Right ventricle myocardium inferior (tissue), 1 donor: ENCODE data around the gene SOCS1. TPM values are rescaled to one million over a fixed set of nuclear protein-coding genes. Genes with fewer than 3 reads are reported as not detected.
"Not testable (repeated sequence)": the region's sequence is repeated elsewhere in the genome, so short reads cannot be mapped to it uniquely, and the experiment has no call there.

Experiments used
- ATAC-seq: fragments of 200-7000 bp; cut with Tn5 transposase; one replicate; pipeline ENCODE4 v1.9.1; 2020; ENCODE audit warnings: mild to moderate bottlenecking, moderate library complexity
- DNase-seq: peaks from one replicate; pipeline ENCODE4 v3.0.0; 2021; ENCODE audit errors: missing footprints
- intact Hi-C: fragments of 100-400 bp; cut with DNase I; formaldehyde crosslinking; loops from one replicate; pipeline ENCODE4 v1.11.0; 2022
- total RNA-seq: library from RNA; stranded (reverse); fragmentation: NEBNext Ultra II Directional; extraction: Animal tissue kit (Norgen Biotek cat#: 25700); gene quantifications from one replicate; pipeline ENCODE4 v1.2.1, GENCODE V29; 2021
- donor health status: DM: no; HTN: yes; CAD: no; lungs with severe emphysema.

The SOCS1 gene
- total RNA-seq, 1 donor from 2014 or later, result 6.0 TPM

DNA sequence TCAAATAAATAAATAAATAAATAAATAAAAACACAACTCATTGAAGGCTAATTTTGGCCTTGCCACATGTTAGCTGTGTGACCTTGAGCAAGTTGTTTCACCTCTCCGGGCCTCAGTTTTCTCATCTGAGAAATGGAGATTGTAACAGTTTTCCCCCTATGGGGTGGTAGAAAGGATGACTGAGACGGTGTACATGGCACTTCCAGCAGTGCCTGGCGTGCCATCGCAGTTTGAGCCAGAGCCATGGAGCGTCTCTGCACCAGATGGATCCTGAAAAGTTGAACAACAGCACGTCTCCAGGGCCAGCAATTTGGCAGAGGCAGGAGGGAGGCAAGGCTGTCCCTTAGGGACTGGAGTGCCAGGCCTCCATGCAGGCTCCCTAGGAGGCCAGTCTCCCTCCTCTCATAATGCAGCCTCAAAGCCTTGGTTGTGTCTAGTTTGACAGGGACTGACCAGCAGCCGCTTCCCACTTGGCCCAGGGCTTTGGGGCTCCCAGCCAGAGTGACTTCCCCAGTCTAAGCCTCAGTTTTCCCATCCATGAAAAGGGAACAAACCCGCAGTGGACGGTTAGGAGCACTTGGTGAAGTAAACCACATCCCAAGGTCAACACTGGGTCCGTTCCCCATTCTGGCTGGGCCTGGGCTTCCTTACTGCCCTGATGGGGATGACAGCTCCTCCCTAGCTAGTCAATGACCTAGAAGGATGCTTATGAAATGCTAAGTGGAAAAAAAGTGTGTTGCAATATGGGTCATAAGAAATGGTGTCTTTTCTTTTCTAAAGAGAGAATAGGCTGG lies 19.3 kb downstream of the SOCS1 start:
- DNase-seq, result no peak
- no peak for ATAC-seq
- intact Hi-C loops, result no loop called here

GRCh38 chr16:11235703-11235991 lies 20.4 kb downstream of the SOCS1 start:
- ATAC-seq, result no peak
- intact Hi-C loops, result no loop called here
- no peak for DNase-seq

DNA sequence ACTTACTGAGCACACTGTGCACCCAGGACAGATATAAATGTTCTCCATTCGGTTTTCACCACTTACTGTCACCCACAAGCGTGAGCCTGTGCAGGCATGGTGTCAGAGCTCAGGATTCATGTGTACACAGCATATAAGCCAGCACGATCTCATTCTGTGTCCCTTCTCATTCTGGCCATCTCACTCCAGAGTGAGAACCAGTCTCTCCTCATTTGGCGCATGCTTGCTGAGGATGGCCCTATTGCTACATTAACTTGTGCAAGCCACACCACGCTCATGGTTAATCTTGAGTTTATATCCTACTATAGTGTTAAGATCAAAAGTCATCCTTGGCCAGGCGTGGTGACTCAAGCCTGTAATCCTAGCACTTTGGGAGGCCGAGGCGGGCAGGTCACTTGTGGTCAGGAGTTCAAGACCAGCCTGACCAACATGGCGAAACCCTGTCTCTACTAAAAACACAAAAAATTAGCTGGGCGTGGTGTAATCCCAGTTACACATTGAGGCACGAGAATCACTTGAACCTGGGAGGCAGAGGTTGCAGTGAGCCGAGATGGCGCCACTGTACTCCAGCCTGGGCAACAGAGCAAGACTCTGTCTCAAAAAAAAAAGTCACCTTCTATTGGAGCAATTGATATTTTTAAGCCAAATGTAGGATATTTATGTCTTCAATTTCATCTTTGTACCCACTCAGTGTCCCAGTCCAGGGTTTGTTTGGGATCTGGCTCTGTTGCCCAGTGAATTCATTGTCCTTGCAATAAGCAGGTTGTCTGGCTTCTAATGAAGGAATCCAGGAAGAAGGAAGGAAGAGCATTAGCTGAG lies 20.9 kb downstream of the SOCS1 start:
- ATAC-seq, result peak; percentile 45
- DNase-seq, result no peak
- intact Hi-C loops, result no loop called here

- ATAC-seq (no peak), DNase-seq (no peak)
- intact Hi-C loops, result no loop called here
These were observed 22.2 kb downstream of the SOCS1 start for GRCh38 chr16:11233727-11234376.

DNA sequence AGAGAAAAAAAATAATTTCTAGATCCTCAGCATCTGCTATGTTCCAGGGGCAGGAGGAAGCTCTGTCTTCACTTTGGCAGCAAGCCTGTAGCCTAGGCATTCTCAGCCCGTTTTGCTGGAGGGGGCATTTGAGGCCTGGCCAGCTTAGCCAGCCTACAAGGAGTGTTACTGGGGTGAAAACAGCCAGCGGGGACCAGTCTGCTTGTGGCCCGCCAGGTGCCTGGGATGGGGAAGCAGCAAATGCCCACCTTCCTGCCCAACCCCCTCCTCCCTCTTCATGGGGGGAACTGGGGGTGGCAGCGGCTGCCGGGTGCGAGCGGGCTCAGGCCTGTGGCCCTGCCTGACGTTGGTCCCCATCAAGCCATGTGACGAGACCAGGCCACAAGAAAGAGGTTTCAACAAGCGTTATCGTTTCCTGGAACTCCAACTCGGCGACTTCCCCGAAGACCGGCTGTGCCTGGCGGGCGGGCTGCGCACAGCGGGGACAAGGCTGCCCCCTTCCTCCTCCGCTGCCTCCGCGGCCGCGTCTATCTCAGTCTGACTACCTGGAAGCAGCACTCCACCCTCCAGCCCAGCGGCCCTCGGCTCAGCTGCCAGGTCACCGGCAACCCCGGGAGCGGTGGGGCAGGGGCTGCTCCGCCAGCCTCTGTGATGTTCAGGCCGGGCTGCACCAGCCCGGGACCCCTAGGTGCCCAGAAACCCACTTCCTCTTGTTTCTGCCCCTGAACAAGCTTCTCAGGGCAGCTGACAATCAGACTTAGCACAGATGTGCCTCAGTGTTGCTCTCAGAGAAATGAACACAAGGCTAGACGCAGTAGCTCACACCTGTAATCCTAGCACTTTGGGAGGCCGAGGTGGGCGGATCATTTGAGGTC lies 22.9 kb downstream of the SOCS1 start:
- peak; percentile 76 for DNase-seq
- intact Hi-C loops, result no loop called here
- peak; percentile 53 for ATAC-seq

DNA sequence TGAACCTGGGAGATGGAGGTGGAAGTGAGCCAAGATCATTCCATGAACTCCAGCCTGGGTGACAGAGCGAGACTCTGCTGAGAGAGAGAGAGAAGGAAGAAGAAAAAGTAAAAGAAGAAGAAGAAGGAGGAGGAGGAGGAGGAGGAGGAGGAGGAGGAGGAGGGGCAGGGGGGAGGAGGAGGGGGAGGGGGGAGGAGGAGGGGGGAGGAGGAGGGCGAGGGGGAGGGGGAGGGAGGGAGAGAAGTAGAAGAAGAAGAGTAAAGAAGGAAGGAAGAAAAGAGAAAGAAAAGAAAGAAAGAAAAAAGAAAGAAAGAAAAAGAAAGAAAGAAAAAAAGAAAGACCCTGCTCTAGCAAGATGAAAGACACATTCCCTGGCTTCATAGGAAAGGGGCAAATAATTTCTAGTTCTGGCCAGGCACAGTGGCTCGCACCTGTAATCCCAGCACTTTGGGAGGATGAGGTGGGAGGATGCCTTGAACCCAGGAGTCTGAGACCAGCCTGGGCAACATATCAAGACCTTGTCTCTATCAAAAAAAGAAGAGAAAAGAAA lies 23.6 kb downstream of the SOCS1 start:
- intact Hi-C loops, result no loop called here
- ATAC-seq (no peak), DNase-seq (no peak)

- no peak for DNase-seq
- intact Hi-C loops, result no loop called here
- ATAC-seq, result no peak
These were observed 24.5 kb downstream of the SOCS1 start for GRCh38 chr16:11231367-11231970.

DNA sequence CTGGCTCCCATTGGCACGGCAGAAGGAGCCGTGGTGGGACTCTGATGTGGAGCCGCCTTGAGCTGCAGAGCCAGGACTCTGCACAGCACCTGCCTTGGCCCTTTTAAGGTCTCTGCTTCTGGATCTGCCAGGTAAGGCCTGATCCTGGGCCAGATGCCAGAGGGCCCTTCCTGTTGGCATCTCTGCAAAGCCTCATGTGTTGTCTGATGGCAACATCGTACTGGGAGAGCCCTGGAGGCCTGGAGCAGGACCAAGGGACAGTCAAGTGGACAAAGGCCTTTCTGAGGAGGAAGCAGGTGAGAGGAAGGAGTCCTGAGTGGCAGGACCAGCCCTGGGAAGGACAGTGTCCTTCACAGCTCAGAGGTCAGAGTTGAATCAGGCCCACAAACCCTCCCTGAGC lies 26.1 kb downstream of the SOCS1 start:
- no peak for DNase-seq
- ATAC-seq, result no peak
- intact Hi-C loops, result no loop called here

DNA sequence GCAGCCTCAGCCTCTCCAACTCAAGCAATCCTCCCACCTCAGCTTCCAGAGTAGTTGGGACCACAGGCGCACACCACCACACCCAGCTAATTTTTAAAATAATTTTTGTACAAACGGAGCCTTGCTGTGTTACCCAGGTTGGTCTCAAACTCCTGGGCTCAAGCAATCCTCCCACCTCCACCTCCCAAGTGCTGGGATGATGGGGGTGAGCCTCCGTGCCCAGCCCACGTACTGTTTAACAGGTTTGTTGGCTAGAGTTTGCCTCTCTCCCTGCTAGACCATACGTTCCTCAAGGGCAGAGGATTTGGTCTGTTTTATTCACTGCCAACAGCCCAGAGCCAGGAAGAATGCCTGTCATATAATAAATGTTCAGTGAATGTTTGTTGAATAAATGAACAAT lies 26.6 kb downstream of the SOCS1 start:
- intact Hi-C loops, result no loop called here
- no peak for DNase-seq
- ATAC-seq, result no peak

DNA sequence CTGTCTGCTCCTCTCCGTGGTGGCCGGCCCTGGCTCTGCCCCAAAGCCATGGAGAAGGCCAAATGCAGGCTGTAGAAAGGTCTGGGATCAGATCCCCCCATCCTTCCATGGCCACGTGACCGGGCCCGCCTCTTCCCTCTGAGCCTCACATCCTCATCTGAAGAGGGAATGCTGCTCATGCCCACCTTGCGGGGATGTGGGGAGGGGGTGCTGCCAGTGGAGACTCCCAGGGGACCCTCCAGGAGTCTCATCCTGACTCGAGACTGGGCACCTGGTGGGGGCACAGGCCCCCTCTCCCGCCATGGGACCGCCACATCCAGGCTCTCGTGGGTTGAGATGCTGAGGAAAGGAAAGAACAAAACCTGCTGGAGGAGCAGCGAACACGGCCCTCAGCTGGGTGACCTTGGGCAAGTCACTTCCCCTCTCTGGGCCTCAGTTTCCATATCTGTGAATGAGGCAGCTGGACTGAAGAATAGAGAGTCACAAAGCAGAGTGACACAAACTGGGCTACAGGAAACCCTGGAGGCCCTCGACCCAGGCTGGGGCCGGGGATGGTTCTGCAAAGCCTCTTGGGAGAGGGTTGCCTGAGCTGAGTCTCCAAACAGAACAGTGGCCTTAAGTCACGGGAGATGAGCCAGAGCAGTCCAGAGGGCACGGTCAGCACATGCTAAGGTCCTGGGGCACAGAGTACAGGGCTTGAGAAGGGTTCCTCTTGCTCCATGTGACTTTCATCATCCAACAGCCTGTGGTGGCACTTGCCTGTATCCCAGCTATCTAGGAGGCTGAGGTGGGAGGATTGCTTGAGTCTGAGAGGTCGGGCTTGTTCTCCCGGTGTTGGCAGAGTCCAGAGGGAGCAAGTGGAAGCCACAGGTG lies 30.1 kb downstream of the SOCS1 start:
- intact Hi-C loops, result no loop called here
- ATAC-seq (no peak), DNase-seq (no peak)

- DNase-seq (no peak), ATAC-seq (peak; percentile 21)
- intact Hi-C loops, result no loop called here
These were observed 30.9 kb downstream of the SOCS1 start for GRCh38 chr16:11224894-11225676.

DNA sequence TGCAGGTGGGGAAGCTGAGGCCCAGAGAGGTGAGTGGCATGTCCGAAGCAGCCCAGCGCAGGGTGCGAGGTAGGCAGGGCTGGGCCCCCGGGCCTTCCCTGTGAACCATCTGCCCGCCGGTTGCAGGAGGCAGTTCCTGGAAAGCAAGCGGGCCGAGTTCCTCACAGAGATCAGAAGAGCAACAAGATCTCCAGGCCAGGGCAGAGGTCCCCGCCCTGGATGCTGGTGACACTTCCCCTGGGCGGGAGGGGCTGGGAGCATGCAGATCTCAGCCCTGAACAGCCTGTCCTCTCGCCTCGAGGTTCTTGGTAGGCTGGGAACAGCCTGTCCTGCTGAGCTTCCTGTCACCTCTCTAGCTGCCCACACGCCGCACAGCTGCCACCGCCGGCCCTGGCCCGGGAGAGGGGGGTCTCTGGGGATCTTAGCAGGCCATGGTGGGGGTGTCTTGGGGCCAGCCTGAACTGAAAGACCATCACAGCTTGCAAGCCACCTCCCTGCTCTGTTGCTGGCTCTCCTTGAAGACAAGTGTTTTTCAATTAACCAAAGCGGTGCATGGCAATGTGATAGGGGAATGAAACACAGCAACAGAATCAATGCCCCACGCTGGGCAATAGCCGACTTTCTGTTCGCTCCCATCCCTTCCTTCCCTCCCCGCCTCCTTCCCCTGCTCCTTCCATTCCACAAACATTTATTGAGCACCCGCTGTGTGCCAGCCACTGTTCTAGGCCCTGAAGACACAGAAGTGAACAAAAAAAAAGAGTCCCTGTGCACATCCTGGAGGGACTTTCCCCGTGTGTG lies 31.7 kb downstream of the SOCS1 start:
- intact Hi-C loops, result no loop called here
- DNase-seq, result peak; percentile 92
- peak; percentile 96 for ATAC-seq

GRCh38 chr16:11220507-11220906 lies 35.5 kb downstream of the SOCS1 start:
- DNase-seq, ATAC-seq, intact Hi-C loops: not testable (repeated sequence)

DNA sequence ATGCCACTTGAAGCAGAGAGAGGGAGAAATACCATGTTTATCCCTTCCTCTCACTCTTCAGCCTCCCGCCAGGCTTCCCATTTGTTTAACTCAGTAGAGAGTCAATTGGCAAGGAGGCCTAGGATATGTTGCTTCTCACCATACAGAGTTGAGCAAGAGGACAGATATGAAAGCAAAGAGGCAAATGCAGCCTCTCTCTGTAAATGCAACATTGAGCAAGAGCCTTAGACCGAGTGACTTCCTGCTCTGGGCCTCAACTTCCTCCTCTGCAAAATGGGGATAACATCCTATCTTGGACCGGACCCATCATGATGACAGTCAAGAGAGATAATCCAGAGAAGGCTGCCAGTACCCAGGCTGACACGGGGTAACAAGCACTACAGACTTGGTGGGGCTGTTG lies 36.8 kb downstream of the SOCS1 start:
- intact Hi-C loops, result no loop called here
- DNase-seq, result no peak
- ATAC-seq, result no peak

GRCh38 chr16:11218604-11218962 lies 37.4 kb downstream of the SOCS1 start:
- intact Hi-C loops, result no loop called here
- DNase-seq (no peak), ATAC-seq (no peak)
